Measurements from ENCODE around the gene LSAMP.

- TF ChIP-seq CTCF (IDR thresholded peaks at IDR 0.05): no peak
- TF ChIP-seq POLR2A (IDR thresholded peaks at IDR 0.05): no peak
- TF ChIP-seq EP300 (IDR thresholded peaks at IDR 0.05): no peak
Observed at GRCh38 chr3:115928376-115928775, 516.9 kb downstream of the LSAMP start.
